Measurements from ENCODE around the gene TP53INP2. TPM values are rescaled to one million over a fixed set of nuclear protein-coding genes. Genes with fewer than 3 reads are reported as not detected.

Gene TP53INP2
- total RNA-seq, 1 experiment from 2014 or later, result 7.1 TPM

- CTCF ChIA-PET, result no interaction called here
- H3K4me1 ChIP-seq (ENCODE audit: control insufficient read depth in 1 of 2, insufficient read depth in 2 of 2, low read length in 2 of 2), result peaks cover 11 to 52% of the 10 kb centered on the region in 2 experiments
- ATAC-seq (no peak), DNase-seq (ENCODE audit: low read depth, low spot score) (no peak)
- H3K4me2 ChIP-seq (ENCODE audit: low read length), result no peak overlapping the region
- TF ChIP-seq CEBPB (IDR thresholded peaks at IDR 0.05; ENCODE audit: low read depth) (no peak), ZNF274 (IDR thresholded peaks at IDR 0.05; ENCODE audit: low read depth, low read length) (no peak), RAD21 (IDR thresholded peaks at IDR 0.05; ENCODE audit: low read depth) (no peak), ZFX (IDR thresholded peaks at IDR 0.05) (no peak), POLR2A (IDR thresholded peaks at IDR 0.05; ENCODE audit: borderline replicate concordance, extremely low read depth, insufficient read depth, insufficient read length) (no peak), POLR2AphosphoS5 (IDR thresholded peaks at IDR 0.05; ENCODE audit: low read depth, low read length) (no peak), CBX3 (IDR thresholded peaks at IDR 0.05; ENCODE audit: low read depth) (no peak), EZH2phosphoT487 (IDR thresholded peaks at IDR 0.05; ENCODE audit: borderline replicate concordance) (no peak), FOSL1 (IDR thresholded peaks at IDR 0.05; ENCODE audit: low read depth) (no peak), ATF3 (IDR thresholded peaks at IDR 0.05) (no peak), MAX (IDR thresholded peaks at IDR 0.05) (no peak), ELF1 (IDR thresholded peaks at IDR 0.05; ENCODE audit: borderline replicate concordance, low read depth) (no peak), TCF7L2 (IDR thresholded peaks at IDR 0.05; ENCODE audit: borderline replicate concordance, extremely low read depth, insufficient read depth, insufficient read length) (no peak), EZH2 (IDR thresholded peaks at IDR 0.05) (no peak), REST (IDR thresholded peaks at IDR 0.05; ENCODE audit: low read depth) (no peak), SP1 (IDR thresholded peaks at IDR 0.05; ENCODE audit: low read depth) (no peak), ZBTB33 (IDR thresholded peaks at IDR 0.05; ENCODE audit: extremely low read depth, insufficient replicate concordance, low read length) (no peak), EGR1 (IDR thresholded peaks at IDR 0.05; ENCODE audit: low read depth) (no peak), CTCF (IDR thresholded peaks at IDR 0.05 in 2 of 3, conservative IDR thresholded peaks at IDR 0.05 in 1 of 3; ENCODE audit: borderline replicate concordance in 1 of 3, insufficient read depth in 1 of 3, low read depth in 2 of 3, low read length in 2 of 3) (no peak), JUND (IDR thresholded peaks at IDR 0.05) (no peak)
- no peaks in the 10 kb centered on the region for H3K9me3 ChIP-seq (ENCODE audit: control insufficient read depth in 1 of 2, insufficient read depth in 1 of 2, low read depth in 1 of 2, low read length in 2 of 2)
- H2AFZ ChIP-seq (ENCODE audit: low read depth, low read length, poor library complexity, severe bottlenecking), result no peak overlapping the region
- no peaks in the 10 kb centered on the region for H3K36me3 ChIP-seq (ENCODE audit: control insufficient read depth in 1 of 2, insufficient read depth in 2 of 2, low read length in 2 of 2)
- BruUV-seq (replicated peaks), result no TSS peak
- no peaks in the 10 kb centered on the region for H4K20me1 ChIP-seq (ENCODE audit: insufficient read depth)
- intact Hi-C loops (cut with micrococcal nuclease), result no loop called here
- no peak overlapping the region for H3K27ac ChIP-seq (ENCODE audit: low read depth, low read length)
- no peaks in the 10 kb centered on the region for H3K27me3 ChIP-seq (ENCODE audit: insufficient read depth, low read length)
- no peaks in the 10 kb centered on the region for H3K79me2 ChIP-seq (ENCODE audit: insufficient read depth, low read length)
- no peak overlapping the region for H3K9ac ChIP-seq (ENCODE audit: low read length)
- POLR2A ChIA-PET, result interaction anchor here (1.6 kb wide), 1 partner anchor 8 kb away, joined by 4 read pairs; the partner anchor contains the start of gene TP53INP2
- H3K4me3 ChIP-seq (replicated peaks in 1 of 2; ENCODE audit: low read depth in 1 of 2, low read length in 2 of 2), result no peak overlapping the region
- RAD21 ChIA-PET (ENCODE audit: low non-redundant PET in 1 of 2, low total read pairs in 2 of 2, uncharacterized antibody in 2 of 2, unreplicated experiment in 2 of 2), result interaction anchor here in 1 of 2 experiments (0.6 kb wide), 1 partner anchor 136 kb away, joined by 3 read pairs; no protein-coding TSS in a partner anchor
- H3K9me2 ChIP-seq (ENCODE audit: insufficient read depth), result no peaks in the 10 kb centered on the region
Measured at GRCh38 chr20:34711813-34712430, 7.8 kb downstream of the TP53INP2 start.

Measured in HCT116 (cell line).